Daoy (cell line): ENCODE results near the gene SPPL2C. TPM values are rescaled to one million over a fixed set of nuclear protein-coding genes. Genes with fewer than 3 reads are reported as not detected.
A peak's percentile ranks its signal among the peaks of the same experiment; 100 is the strongest.
"Not testable (repeated sequence)": the region's sequence is repeated elsewhere in the genome, so short reads cannot be mapped to it uniquely, and the experiment has no call there.

ENCODE experiments used
- DNase-seq: peaks from one replicate; pipeline ENCODE4 v3.0.0-alpha.2; 2015; ENCODE audit warnings: low read depth
- total RNA-seq: library from RNA; depleted of rRNA; stranded (reverse); fragments of >200 nt; shearing (Covaris generic); gene quantifications from 2 replicates; pipeline ENCODE4 v1.2.3, GENCODE V29; 2014

SPPL2C gene
- total RNA-seq, 1 experiment from 2014 or later, result not detected

- DNase-seq, result no peak
Observed at GRCh38 chr17:45849536-45849990, 4.9 kb downstream of the SPPL2C start.

DNA sequence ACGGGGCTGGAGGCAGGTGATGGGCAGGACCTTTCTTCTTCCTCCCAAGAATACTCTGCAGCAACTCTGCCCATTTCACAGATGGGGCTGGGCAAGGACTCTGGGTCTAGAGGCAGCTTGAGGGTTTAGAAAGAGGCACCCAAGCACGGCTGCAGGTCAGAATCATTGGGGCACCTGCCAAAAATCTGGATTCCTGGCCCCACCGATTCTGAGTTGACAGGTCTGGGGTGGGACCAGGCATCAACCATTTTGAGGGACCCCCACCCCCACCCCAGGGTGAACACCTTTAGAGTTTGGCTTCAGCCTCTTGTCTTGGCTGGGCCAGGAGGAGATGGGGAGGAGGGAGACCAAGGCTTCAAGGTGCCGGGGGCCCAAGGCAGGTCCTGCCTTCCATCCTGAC, 5.3 kb downstream of the SPPL2C start:
- no peak for DNase-seq

DNA sequence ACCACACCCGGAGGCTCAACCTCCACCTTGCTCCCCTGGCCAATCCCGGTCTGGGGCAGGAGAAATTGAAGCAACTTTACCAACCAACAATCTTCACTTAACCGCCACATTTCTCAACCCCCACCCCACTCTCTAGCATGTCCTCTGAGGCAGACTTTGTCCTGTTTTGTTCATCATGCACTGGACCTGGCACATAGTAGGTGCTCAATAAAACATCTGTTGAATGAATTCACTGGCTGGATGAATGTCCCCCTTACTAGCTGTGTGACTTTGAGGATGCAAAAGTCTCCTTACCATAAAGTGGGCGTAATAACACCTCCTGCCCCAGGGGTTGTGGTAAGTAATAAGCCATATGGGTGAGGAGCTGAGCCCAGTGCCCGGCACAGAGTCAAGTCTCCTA, 5.8 kb downstream of the SPPL2C start:
- no peak for DNase-seq

GRCh38 chr17:45851022-45851421, 6.3 kb downstream of the SPPL2C start:
- no peak for DNase-seq

- DNase-seq, result no peak
Observed at GRCh38 chr17:45851464-45851863, 6.8 kb downstream of the SPPL2C start.

DNA sequence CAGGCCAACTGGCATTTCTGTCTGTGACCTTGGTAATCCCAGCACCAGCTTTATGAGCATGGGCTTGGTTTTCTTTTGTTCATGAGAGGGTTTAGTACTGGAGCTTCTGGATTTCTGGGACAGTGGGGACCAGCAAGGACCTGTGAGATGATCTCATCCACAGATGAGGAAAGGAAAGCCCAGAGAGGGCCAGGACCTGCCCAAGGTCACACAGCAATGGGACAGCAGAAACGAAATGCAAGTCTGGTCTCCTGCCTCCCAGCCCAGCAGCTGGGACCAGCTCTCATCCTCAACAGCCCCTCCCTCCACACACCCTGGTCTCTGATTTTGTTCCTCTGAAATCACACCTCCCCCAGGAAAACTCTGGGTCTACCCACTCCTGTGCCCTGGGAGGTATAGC, 7.2 kb downstream of the SPPL2C start:
- DNase-seq, result no peak

DNA sequence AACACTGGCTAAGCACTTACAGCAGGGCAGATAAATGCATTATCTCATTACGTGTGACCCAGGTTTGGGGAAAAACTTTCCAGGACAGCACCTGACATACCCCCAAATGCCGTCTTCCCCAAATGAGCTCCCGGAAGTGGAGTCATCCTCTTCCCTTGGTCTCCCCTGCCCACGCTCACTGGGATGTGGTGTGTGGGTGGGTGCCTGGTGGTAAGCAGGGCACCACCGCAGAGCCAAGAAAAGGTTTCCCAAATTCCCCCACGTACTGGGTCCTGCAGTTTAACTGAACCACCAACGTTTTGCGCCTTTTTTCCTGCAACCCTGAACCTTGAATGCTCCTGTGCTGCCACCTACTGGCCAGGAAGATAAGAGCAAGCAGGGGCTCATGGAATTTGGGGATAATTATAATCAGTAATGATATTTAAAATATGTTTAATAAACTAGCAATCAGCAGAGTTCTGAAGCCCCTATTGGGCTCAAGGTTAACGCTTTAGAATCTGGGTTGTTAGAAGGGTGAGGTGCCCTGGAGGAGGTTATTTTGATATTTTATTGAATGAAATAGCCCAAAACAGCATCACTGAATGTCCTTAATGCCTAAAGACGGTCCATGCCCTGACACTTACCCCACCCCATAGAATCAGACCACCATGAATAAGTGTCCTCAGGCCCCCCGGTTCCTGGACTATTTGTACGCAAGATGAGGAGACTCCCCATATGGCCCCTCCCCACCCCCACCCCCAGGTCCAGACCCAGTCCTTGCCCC, 8.0 kb downstream of the SPPL2C start:
- DNase-seq, result peak; percentile 70

GRCh38 chr17:45854209-45854608, 9.5 kb downstream of the SPPL2C start:
- no peak for DNase-seq

DNA sequence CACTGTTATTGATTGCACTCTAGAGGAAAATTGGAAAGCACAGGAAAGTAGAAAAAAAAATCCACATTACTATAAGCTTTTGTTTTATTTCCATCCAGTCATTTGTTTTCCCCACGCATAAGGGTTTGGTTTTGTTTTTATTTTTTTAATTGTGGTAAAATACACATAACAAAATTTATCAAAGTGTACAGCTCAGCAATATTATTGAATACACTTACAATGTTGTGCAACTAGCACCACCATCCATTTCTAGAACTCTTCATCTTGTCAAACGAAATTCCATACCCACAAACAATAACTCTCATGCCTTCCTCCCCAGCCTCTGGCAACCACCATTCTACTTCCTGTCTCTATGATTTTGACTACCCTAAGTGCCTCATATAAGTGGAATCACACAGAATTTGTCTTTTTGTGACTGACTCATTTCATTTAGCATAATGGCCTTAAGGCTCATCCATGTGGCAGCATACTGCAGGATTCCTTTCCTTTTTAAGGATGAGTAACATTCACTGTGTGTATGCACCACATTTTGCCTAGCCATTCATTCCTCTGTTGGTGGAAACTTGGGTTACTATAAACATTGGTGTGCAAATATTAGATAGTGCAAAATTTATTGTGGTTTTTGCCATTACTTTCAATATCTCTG, 11.1 kb downstream of the SPPL2C start:
- DNase-seq, result no peak

DNA sequence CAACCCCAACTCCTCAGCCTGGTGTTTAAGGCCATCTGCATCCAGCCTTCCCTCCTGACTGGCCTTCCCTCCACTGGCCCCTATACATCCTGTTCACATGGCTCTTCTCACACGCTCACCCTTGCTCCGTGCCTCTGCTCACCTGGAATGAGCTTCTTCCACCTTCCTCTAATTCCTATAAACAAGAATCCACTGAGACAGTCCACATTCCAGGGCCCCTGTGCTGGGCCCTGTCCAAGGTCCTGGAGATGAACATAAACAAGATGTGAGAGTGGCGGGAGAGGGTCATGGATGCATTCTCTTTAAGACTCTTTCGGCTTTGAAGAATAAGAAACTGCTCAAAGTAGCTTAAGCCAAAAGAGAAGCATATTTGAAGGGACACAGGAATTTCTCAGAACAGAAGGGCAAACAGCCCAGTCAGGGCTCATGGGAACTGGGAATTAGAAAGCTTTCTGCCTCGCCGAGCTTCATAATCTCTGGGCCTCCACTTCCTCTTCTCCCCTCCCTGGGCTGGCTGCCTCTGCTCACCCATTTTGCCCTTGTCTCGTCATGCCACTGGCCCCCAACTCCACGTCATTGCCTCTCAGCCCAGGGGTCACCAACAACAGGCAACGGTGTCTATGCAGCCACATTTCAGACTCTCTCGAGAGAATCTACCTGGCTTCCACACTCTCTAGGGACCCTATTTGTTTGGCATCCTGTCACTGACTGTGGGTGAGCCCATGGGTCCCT, 13.5 kb downstream of the SPPL2C start:
- DNase-seq, result no peak

- DNase-seq, result no peak
Observed at GRCh38 chr17:45861165-45861564, 16.5 kb downstream of the SPPL2C start.

- not testable (repeated sequence) for DNase-seq
Observed at GRCh38 chr17:45862127-45862526, 17.4 kb downstream of the SPPL2C start.

DNA sequence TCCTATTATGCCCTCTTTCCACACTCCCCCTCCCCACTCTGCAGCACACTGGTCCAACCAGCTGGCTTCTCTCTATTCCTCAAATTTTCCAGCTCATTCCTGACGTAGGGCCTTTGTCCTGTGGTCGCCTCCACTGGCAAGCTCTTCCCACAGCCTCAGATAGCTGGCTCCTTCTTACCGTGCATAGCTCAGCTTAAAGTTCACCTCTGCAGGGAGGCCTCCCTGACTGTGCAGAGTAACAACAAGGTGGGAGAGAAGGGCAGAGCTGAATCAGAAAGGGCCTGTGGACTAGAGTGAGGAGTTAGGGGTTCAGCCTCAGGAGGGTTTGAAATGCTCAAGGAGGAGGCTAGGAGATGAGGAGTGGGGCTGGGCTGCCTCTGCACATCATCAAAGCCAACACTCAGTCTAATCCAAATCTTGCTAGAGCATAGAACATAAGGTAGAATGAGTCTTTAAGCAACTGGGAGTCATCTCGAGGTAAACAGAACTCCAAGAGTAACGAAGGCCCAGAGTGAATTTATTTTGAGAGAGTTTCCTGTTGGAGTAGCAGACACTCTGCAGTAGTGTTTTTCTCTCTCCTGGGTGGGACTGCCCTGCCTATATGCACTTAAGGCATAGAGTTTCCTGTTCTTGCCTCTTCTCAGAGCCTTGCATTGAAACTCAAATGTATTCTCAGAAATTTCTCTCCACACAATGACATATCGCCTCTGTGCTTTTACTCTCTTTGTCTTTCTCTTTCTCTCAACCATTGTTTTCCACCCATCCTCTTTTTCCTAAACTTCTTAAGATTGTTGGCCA, 19.4 kb downstream of the SPPL2C start:
- DNase-seq, result no peak

DNA sequence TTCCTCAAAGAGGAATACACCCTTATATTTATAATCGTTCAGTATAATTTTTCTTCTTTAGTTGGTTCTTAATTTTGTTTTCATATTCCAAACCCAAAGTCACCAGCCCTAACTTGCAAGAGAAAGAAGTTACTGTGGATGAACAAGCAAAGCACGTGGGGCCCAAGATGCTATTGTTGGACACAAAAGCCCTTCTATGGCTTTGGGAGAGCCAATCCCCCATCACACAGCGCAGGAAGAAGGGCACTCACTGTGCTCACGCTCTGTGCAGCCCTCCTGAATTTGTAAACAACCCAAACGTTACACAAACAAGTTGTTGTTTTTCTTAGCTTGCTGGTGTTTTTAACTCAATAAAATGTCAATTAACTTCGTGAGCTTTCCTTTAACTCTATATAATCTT, 22.5 kb downstream of the SPPL2C start:
- DNase-seq, result no peak

DNA sequence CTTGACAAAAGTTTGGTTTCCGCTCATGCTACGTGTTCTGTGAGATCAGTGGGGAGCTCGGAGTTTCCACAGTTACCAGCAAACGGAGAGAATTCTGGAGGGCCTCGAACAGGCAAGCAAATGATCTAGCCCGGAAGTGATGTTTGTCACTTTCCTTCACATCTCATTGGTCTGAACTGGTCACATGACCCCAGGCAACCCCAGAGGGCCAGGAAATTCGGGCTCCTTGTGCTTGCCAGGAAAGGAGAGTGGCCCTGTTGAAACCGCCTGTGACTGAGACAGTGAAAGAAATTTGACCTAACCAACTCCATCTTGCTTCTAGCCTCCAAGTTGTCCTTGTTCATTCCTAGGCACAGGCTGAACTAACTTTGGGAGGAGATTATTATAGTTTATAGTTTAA, 23.0 kb downstream of the SPPL2C start:
- DNase-seq, result peak; percentile 40

DNA sequence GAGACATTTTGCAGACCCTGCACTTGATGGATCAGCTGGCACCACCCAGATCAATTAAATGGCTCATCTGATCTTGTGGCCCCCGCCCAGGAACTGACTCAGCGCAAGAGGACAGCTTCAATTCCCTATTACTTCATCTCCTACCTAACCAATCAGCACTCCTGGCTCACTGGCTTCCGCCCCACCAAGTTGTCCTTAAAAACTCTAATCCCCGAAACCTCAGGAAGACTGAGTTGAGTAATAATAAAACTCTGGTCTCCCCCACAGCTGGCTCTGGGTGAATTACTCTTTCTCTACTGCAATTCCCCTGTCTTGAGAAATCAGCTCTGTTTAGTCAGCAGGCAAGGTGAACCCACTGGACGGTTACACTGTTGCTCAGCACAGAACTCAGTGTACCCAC, 23.6 kb downstream of the SPPL2C start:
- no peak for DNase-seq

- no peak for DNase-seq
Observed at GRCh38 chr17:45869676-45870341, 25.1 kb downstream of the SPPL2C start.

- no peak for DNase-seq
Observed at GRCh38 chr17:45870342-45870974, 25.8 kb downstream of the SPPL2C start.

DNA sequence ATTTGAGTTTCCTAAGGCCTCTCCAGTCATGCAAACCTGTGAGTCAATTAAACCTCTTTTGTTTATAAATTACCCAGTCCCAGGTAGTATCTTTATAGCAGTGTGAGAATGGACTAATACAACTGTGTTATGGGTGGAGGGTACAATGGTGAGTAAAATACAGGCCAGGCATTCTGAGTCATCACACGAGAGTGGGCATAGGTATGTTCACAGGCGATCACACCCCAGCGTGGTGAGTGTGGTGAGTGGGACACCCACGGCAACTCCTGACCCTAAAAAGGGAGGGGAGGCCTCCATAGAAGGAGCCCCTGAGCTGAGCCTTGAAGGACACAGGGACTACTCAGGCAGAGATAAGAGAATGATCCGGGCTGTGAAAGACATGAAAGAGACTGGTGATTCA, 27.0 kb downstream of the SPPL2C start:
- DNase-seq, result no peak

DNA sequence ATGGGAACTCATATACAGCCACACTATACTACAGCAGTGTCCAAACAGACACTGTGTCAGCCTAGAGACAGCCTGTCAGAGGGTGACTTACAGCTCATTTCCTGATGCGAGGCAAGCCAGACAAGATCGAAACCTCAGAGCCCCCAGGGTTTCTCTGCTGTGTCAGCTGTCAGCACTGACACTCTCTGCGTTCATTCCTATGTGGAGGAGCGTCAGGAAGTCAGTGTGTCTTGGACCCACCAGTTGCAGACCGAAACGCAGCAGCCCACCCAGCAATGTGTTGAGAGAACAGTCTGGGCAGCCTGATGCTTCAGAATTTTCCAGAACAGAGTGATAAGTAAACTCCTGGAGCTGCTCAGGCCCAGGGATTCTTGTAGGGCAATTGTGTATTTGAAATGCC, 29.0 kb downstream of the SPPL2C start:
- peak; percentile 59 for DNase-seq

DNA sequence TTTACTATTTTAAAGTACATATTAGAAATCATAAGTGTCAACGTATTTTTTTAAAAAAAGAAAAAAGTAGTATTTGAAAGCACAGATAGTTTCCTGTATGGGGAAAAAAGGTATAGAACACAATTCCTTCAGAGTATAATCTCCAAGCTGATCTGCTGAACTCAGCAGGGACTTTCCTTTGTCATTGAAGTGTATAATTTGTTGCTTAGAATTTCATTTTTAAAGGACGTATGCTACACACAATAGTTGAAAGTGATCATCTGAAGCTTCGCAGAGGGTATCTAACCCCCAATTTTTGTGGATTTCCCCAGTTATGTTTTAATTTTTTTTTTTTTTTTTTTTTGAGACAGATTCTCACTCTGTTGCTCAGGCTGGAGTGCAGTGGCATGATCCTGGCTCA, 29.5 kb downstream of the SPPL2C start:
- DNase-seq, result no peak
